ENCODE results near the gene DERL2.
A peak's percentile ranks its signal among the peaks of the same experiment; 100 is the strongest.
"Not testable (repeated sequence)": the region's sequence is repeated elsewhere in the genome, so short reads cannot be mapped to it uniquely, and the experiment has no call there.

Gene DERL2

GRCh38 chr17:5438716-5439445 is 47.1 kb downstream of the DERL2 start, which contains the start of gene C1QBP:
Gene C1QBP (minus strand): TSS chr17:5439155. CDS start chr17:5439073, 82 bp downstream.
- DNase-seq (ENCODE audit: extremely low read depth in 1 of 2, low read depth in 1 of 2): peak; percentile 79 to 81

- no peak for DNase-seq (ENCODE audit: extremely low read depth in 1 of 2, low read depth in 1 of 2)
These were observed 48.2 kb downstream of the DERL2 start for GRCh38 chr17:5437721-5438317.

- not testable (repeated sequence) for DNase-seq (ENCODE audit: extremely low read depth in 1 of 2, low read depth in 1 of 2)
These were observed 50.1 kb downstream of the DERL2 start for GRCh38 chr17:5435781-5436315.

- DNase-seq (ENCODE audit: extremely low read depth in 1 of 2, low read depth in 1 of 2): no peak
These were observed 51.0 kb downstream of the DERL2 start for GRCh38 chr17:5434984-5435383.

GRCh38 chr17:5431949-5432556 is 53.9 kb downstream of the DERL2 start:
- DNase-seq (ENCODE audit: extremely low read depth in 1 of 2, low read depth in 1 of 2): no peak

GRCh38 chr17:5431234-5431633 is 54.7 kb downstream of the DERL2 start:
- DNase-seq (ENCODE audit: extremely low read depth in 1 of 2, low read depth in 1 of 2): not testable (repeated sequence)

- no peak for DNase-seq (ENCODE audit: extremely low read depth in 1 of 2, low read depth in 1 of 2)
These were observed 55.5 kb downstream of the DERL2 start for GRCh38 chr17:5430413-5430999.

- DNase-seq (ENCODE audit: extremely low read depth in 1 of 2, low read depth in 1 of 2): no peak
These were observed 56.6 kb downstream of the DERL2 start for GRCh38 chr17:5429191-5429887.

- no peak for DNase-seq (ENCODE audit: extremely low read depth in 1 of 2, low read depth in 1 of 2)
These were observed 60.2 kb downstream of the DERL2 start for GRCh38 chr17:5425826-5426225.

GRCh38 chr17:5424909-5425308 is 61.1 kb downstream of the DERL2 start:
- DNase-seq (ENCODE audit: extremely low read depth in 1 of 2, low read depth in 1 of 2): no peak

- no peak for DNase-seq (ENCODE audit: extremely low read depth in 1 of 2, low read depth in 1 of 2)
These were observed 63.5 kb downstream of the DERL2 start for GRCh38 chr17:5422505-5422904.

All from stimulated activated CD8-positive, alpha-beta memory T cell treated with anti-CD3 and anti-CD28 coated beads, Interleukin-7, amount 100 ng/mL, for 48 hours (primary cell).